ENCODE results near the gene GEMIN8. TPM values are rescaled to one million over a fixed set of nuclear protein-coding genes. Genes with fewer than 3 reads are reported as not detected.

The GEMIN8 gene
- total and polyA plus RNA-seq, 4 donors, result 10.9 to 25.7 (median 22.9) TPM

GRCh38 chrX:14015294-14015693, 14.4 kb downstream of the GEMIN8 start:
- Histone ChIP-seq H3K36me3 (ENCODE audit: control insufficient read depth in 4 of 4, insufficient read depth in 4 of 4, low read length in 4 of 4) (peaks cover 2 to 5% (median 4%) of the 10 kb centered on the region in 4 donors), H3K4me1 (ENCODE audit: control insufficient read depth in 5 of 5, insufficient read depth in 5 of 5, low read length in 5 of 5) (peaks cover 0 to 3% (median 0%) of the 10 kb centered on the region in 5 donors), H3K27me3 (ENCODE audit: control insufficient read depth in 3 of 3, insufficient read depth in 3 of 3, low read length in 2 of 3) (peaks cover 0 to 50% (median 12%) of the 10 kb centered on the region in 3 donors), H3K9me3 (ENCODE audit: control insufficient read depth in 4 of 4, insufficient read depth in 3 of 4, low read length in 3 of 4) (peaks cover 0 to 4% (median 0%) of the 10 kb centered on the region in 4 donors), H3K9ac (ENCODE audit: insufficient read depth in 1 of 2, low read length in 2 of 2) (no peak overlapping the region), H3K27ac (ENCODE audit: low read depth in 1 of 2, low read length in 1 of 2) (no peak overlapping the region), H3K4me3 (no peak overlapping the region)
- WGBS, 2 donors, result 78 to 85% methylated on average over 2 of the region's 2 CpGs
- DNase-seq (no peak), ATAC-seq (ENCODE audit: insufficient read depth, low FRiP score) (no peak)
- no peak for TF ChIP-seq CTCF (IDR thresholded peaks at IDR 0.05; ENCODE audit: control extremely low read depth, extremely low read depth)

GRCh38 chrX:14014526-14014925, 15.2 kb downstream of the GEMIN8 start:
- H3K27me3 ChIP-seq (ENCODE audit: control insufficient read depth in 3 of 3, insufficient read depth in 3 of 3, low read length in 2 of 3), result peaks cover 0 to 46% (median 12%) of the 10 kb centered on the region in 3 donors
- H3K9ac ChIP-seq (ENCODE audit: insufficient read depth in 1 of 2, low read length in 2 of 2), result no peak overlapping the region
- no peak for ATAC-seq (ENCODE audit: insufficient read depth, low FRiP score)
- H3K36me3 ChIP-seq (ENCODE audit: control insufficient read depth in 4 of 4, insufficient read depth in 4 of 4, low read length in 4 of 4), result peaks cover 2 to 4% (median 3%) of the 10 kb centered on the region in 4 donors
- TF ChIP-seq CTCF (IDR thresholded peaks at IDR 0.05; ENCODE audit: control extremely low read depth, extremely low read depth), result no peak
- peaks cover 0 to 4% (median 0%) of the 10 kb centered on the region in 4 donors for H3K9me3 ChIP-seq (ENCODE audit: control insufficient read depth in 4 of 4, insufficient read depth in 3 of 4, low read length in 3 of 4)
- WGBS, 2 donors, result 87 to 88% methylated on average over 4 of the region's 4 CpGs
- H3K27ac ChIP-seq (ENCODE audit: low read depth in 1 of 2, low read length in 1 of 2), result no peak overlapping the region
- peaks cover 0 to 1% (median 0%) of the 10 kb centered on the region in 5 donors for H3K4me1 ChIP-seq (ENCODE audit: control insufficient read depth in 5 of 5, insufficient read depth in 5 of 5, low read length in 5 of 5)
- DNase-seq, result no peak
- no peak overlapping the region for H3K4me3 ChIP-seq

DNA sequence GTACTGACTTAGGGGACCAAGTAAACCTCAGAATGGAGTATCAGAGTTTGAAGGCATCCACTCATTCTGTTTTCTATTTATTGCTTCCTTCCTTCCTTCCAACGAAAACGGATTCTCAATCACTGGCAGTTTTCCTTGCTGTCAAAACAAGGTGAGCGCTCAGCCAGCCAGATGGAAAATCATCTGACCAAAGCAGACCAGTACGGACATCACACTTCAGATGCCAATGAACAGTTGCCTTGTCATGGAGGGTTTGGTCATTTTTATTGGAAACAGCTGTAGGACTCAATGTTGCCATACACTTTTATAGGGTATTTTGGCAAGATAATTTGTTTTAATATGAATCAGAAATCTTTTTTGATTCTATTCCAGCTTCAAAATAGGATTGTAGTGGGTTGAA, 16.6 kb downstream of the GEMIN8 start:
- Histone ChIP-seq H3K27me3 (ENCODE audit: control insufficient read depth in 3 of 3, insufficient read depth in 3 of 3, low read length in 2 of 3) (peaks cover 0 to 44% (median 12%) of the 10 kb centered on the region in 3 donors), H3K4me3 (no peak overlapping the region), H3K9ac (ENCODE audit: insufficient read depth in 1 of 2, low read length in 2 of 2) (no peak overlapping the region), H3K4me1 (ENCODE audit: control insufficient read depth in 5 of 5, insufficient read depth in 5 of 5, low read length in 5 of 5) (peaks cover 0 to 1% (median 0%) of the 10 kb centered on the region in 5 donors), H3K9me3 (ENCODE audit: control insufficient read depth in 4 of 4, insufficient read depth in 3 of 4, low read length in 3 of 4) (peaks cover 0 to 4% (median 0%) of the 10 kb centered on the region in 4 donors), H3K36me3 (ENCODE audit: control insufficient read depth in 4 of 4, insufficient read depth in 4 of 4, low read length in 4 of 4) (peaks cover 0 to 11% (median 3%) of the 10 kb centered on the region in 4 donors), H3K27ac (ENCODE audit: low read depth in 1 of 2, low read length in 1 of 2) (no peak overlapping the region)
- 72 to 76% methylated on average over 4 of the region's 4 CpGs for WGBS, 2 donors
- DNase-seq, result no peak
- ATAC-seq (ENCODE audit: insufficient read depth, low FRiP score), result no peak
- TF ChIP-seq CTCF (IDR thresholded peaks at IDR 0.05; ENCODE audit: control extremely low read depth, extremely low read depth), result no peak

DNA sequence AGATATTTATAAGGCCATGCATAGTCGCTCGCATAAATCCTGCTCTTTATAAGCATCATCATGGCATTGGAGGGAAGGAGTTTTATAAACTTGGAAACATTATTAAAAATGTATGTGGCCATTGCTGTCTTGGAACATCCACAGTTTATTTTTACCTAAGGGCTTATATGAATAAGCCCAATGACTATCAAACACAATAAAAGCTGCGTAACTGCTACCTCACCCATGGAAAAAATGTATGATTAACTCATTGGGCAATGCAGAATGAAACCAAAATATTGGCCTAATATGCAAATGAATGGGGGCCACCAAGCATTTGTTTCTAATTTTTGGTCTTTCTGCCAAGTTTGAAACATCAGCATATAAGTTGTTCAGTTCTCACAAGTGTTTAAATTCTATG, 19.1 kb downstream of the GEMIN8 start:
- no peak overlapping the region for H3K4me3 ChIP-seq
- no peak for TF ChIP-seq CTCF (IDR thresholded peaks at IDR 0.05; ENCODE audit: control extremely low read depth, extremely low read depth)
- peaks cover 0 to 43% (median 7%) of the 10 kb centered on the region in 3 donors for H3K27me3 ChIP-seq (ENCODE audit: control insufficient read depth in 3 of 3, insufficient read depth in 3 of 3, low read length in 2 of 3)
- peaks cover 0 to 4% (median 0%) of the 10 kb centered on the region in 4 donors for H3K9me3 ChIP-seq (ENCODE audit: control insufficient read depth in 4 of 4, insufficient read depth in 3 of 4, low read length in 3 of 4)
- no peak overlapping the region for H3K9ac ChIP-seq (ENCODE audit: insufficient read depth in 1 of 2, low read length in 2 of 2)
- no peak for ATAC-seq (ENCODE audit: insufficient read depth, low FRiP score)
- peaks cover 0 to 1% (median 0%) of the 10 kb centered on the region in 5 donors for H3K4me1 ChIP-seq (ENCODE audit: control insufficient read depth in 5 of 5, insufficient read depth in 5 of 5, low read length in 5 of 5)
- H3K27ac ChIP-seq (ENCODE audit: low read depth in 1 of 2, low read length in 1 of 2), result no peak overlapping the region
- peaks cover 0 to 9% (median 1%) of the 10 kb centered on the region in 4 donors for H3K36me3 ChIP-seq (ENCODE audit: control insufficient read depth in 4 of 4, insufficient read depth in 4 of 4, low read length in 4 of 4)
- no peak for DNase-seq
- 98% methylated on average over 3 of the region's 3 CpGs for WGBS, 2 donors

Measured in lung (tissue), 12 donors.